NB4 (cell line): ENCODE measurements around the gene KLHDC8A.

ENCODE experiments used
- DNase-seq: peaks from one replicate; pipeline ENCODE4 v3.0.0; 2010; ENCODE audit warnings: low read depth
- H3K4me3 ChIP-seq: one replicate; pipeline ENCODE4 v1.5.1; 2011; ENCODE audit warnings: mild to moderate bottlenecking, low read depth, low read length, moderate library complexity
- CTCF ChIP-seq: IDR thresholded peaks from one replicate; pipeline ENCODE4 v1.5.1; 2012; ENCODE audit warnings: low read depth, low read length
- MAX ChIP-seq: IDR thresholded peaks from 2 replicates; pipeline ENCODE4 v1.6.1; 2011; ENCODE audit warnings: low read depth, low read length
- MYC ChIP-seq: IDR thresholded peaks from 2 replicates; pipeline ENCODE4 v1.6.1; 2011; ENCODE audit warnings: low read depth, low read length
- POLR2A ChIP-seq: IDR thresholded peaks from 2 replicates; pipeline ENCODE4 v1.6.1; 2011; ENCODE audit warnings: mild to moderate bottlenecking; ENCODE audit not compliant: insufficient read length; ENCODE audit errors: extremely low read depth

The KLHDC8A gene

GRCh38 chr1:205339717-205340116, 17.0 kb downstream of the KLHDC8A start:
- TF ChIP-seq CTCF (no peak), POLR2A (no peak)
- DNase-seq: no peak
- no peak overlapping the region for H3K4me3 ChIP-seq

DNA sequence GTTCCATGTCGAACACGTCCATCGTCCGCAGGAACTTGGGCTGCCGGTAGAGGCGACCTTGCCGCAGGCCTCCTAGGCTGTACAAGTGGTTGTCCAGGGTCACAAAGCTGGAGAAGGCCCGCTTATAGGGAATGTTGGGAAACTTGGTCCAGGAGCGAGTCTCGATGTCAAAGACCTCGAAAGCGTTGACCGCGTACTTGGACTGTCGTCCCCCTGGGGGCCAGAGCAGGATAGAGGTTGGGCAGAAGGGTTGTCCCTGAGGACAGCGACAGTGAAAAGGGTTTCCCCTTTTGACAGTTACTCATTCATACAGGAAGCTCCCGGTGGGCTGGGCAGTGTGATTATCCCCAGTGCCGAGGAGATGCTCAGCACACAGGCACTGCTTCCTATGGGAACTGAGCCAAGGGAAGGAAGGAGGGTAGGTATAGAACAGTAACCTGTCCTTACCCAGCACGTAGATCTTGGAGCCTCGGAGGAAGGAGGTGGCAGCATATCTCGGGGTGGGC, 17.5 kb downstream of the KLHDC8A start:
- TF ChIP-seq MAX: no peak
- no peak for TF ChIP-seq CTCF
- no peak for TF ChIP-seq MYC
- TF ChIP-seq POLR2A: no peak
- DNase-seq: no peak
- H3K4me3 ChIP-seq: no peak overlapping the region

- TF ChIP-seq POLR2A (no peak), CTCF (no peak), MYC (no peak), MAX (no peak)
- DNase-seq: no peak
- no peak overlapping the region for H3K4me3 ChIP-seq
These were observed 18.7 kb downstream of the KLHDC8A start for GRCh38 chr1:205338011-205338410.

DNA sequence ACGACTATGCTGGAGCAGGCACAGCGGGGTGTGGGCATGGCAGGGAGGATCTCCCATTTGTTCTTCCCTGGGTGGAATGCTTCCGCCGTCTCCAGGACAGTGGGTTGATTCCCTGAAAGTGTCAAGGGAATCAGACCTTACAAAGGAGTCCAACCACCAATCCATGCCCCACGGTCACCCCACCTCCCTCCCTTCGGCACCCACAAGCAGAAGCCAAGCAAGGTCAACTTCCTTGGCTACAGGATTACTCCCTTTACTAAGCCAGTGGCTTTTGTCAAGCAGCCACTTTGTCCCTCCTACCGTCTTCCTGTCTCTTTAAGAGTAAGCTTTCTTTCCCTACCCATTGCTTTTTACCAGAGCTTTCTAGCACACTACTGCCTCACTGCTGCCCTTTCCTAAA, 19.2 kb downstream of the KLHDC8A start:
- TF ChIP-seq CTCF (no peak), MYC (no peak), POLR2A (no peak), MAX (no peak)
- H3K4me3 ChIP-seq: no peak overlapping the region
- no peak for DNase-seq

GRCh38 chr1:205335692-205336091, 21.0 kb downstream of the KLHDC8A start:
- no peak overlapping the region for H3K4me3 ChIP-seq
- DNase-seq: peak; percentile 74
- TF ChIP-seq CTCF: peak; percentile 98
- no peak for TF ChIP-seq POLR2A
- TF ChIP-seq MAX: no peak

GRCh38 chr1:205332015-205332791, 24.5 kb downstream of the KLHDC8A start:
- TF ChIP-seq CTCF (no peak), POLR2A (no peak), MAX (no peak), MYC (no peak)
- H3K4me3 ChIP-seq: no peak overlapping the region
- no peak for DNase-seq
